ENCODE measurements around the gene HSPA1B.

The HSPA1B gene

GRCh38 chr6:31878726-31879125, 51.2 kb downstream of the HSPA1B start, which contains the start of gene SLC44A4:
SLC44A4 (minus strand) TSS chr6:31878997; CDS start chr6:31878980, 17 bp downstream.
- no peak for DNase-seq (ENCODE audit: low read depth in 2 of 2)

DNA sequence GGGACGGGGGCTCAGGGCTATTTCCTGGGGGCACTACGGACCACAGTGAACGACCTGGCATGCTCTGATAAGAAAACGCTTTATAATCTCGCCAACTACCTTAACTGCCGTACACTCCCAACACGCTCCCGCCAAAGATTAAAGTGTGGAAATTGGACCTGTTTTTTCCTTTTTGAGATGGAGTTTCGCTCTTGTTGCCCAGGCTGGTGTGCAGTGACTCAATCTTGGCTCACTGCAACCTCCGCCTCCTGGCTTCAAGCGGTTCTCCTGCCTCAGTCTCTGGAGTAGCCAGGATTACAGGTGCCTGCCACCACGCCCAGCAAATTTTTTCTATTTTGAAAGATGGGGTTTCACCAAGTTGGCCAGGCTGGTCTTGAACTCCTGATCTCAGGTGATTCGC, 51.6 kb downstream of the HSPA1B start:
- no peak for DNase-seq (ENCODE audit: low read depth in 2 of 2)

Data from fibroblast of skin of left biceps (primary cell).